GM19438 (cell line): ENCODE data around the gene GLRB.
"Not testable (repeated sequence)": the region's sequence is repeated elsewhere in the genome, so short reads cannot be mapped to it uniquely, and the experiment has no call there.

Source experiments
- ATAC-seq: cut with Tn5 transposase; IDR thresholded peaks from one replicate; pipeline ENCODE4 v1.9.1; 2021; ENCODE audit warnings: low read depth; ENCODE audit not compliant: unreplicated experiment

GLRB gene

GRCh38 chr4:157075811-157076577 is at the start of gene GLRB:
TSS of gene GLRB (plus strand) at chr4:157076150. CDS start at chr4:157078025, 1,875 bp downstream.
- ATAC-seq = no peak

- ATAC-seq = no peak
Measured at GRCh38 chr4:157035471-157035870, 40.5 kb upstream of the GLRB start.

DNA sequence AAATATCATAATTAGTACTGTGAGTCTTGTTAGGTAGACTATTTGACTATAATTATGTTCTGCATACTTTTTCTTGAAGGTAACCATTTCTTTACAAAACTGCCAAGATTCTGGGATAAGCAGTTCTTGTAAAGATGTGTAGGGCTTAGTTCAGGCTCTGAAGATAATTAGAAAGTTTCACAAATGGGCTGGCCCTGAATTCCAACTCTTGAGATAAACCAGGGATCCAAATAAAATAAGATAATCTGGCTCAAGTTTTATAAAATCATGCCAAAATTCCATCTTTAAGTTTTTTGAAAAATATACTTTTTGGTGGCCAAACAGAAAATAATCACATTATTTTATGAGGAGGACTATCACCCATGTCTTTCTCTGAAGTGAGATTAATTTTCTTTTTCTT is 35.5 kb upstream of the GLRB start:
- ATAC-seq = no peak

DNA sequence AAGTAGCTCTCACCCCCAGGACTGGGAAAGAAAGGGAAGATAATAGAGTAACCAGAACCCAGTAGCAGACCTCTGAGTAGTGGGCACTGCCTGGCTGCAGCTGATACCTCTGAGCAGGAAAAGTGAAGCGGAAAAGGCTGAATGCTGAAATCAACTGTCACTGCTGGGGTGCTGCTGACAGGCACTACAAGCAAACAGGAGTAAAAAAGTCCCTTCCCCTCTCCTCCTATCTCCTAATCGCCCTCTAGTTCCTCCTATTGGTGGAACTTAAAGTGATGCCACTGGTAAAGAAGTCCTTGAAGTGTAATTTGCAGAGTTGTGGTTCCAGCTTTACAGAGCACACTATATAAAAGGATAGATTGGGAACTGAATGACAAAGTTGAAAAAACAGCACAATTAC is 32.8 kb upstream of the GLRB start:
- ATAC-seq = no peak

DNA sequence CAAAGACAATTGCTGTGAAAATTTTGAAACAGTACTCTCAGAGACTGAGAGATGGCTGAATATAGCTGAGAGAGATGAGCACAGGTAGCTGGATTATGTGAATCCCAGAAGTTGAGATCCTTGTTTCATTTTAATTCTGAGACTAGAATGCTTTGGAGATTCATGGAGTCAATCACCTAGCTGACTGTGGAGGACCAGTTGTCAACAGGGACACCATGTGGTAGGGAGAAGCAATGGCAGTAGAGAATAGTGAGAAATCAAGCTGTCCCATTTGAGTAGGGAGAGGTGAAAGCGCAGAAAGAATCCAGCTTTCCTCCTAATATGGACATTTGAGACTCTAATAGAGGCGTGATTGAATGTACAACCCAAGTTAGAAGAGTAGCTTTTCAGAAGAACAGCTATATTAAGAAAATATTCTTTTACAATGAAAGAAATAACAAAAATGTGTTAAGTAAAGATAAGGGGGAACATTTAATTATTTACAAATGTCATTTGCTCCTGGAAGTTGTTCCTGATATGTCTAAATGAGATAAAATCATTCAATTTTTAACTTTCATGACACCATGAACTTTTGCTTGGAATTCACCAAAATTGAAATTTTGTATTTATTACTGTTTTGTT is 30.3 kb upstream of the GLRB start:
- ATAC-seq = peak; percentile 68

DNA sequence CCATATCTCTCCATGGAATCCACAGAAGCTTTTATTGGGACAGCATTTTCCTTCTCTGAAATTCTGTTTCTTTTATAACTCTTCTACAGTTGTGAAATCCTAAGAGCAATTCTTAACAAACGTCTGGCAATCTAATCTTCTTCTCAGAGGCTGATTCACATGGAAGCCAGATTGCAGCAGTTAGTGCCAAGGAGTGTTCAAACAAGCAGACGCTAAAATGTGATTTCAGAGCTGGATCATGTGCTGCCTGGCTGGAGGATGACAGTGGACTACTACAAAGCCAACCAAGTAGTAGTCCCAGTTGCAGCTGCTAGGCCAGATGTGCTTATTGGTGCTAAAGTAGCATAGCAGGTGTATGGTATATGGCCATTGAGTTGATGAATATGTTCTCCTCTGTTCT is 27.7 kb upstream of the GLRB start:
- ATAC-seq = no peak

- no peak for ATAC-seq
Measured at GRCh38 chr4:157050561-157050960, 25.4 kb upstream of the GLRB start.

DNA sequence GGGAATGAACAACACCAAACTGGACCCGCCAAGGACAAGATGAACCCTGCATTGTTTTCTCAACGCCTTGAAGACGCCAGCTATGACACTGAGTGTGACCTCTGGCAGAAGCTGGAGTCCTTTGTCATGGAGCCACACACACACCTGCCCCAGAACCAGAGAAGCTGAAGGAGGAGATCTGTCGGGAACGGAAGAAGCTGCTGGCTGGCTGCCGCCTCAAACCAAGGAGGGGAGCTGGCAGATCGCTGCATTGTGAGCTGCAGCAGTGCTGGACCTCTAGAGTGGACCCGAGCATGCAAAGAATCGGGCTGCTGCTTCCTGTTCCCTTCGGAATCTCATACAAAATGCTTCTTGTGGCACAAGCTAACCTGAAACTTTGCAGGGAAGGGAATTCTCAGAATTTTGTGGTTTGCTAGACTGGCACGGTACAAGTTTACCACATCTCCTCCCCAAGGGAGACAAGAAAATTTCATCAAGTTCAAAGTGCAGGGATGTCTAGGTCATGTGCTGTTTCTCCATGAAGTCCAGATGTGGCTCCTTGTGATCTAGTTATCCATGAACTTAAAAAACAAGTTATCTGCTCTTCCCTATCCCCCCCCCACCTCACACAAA is 23.4 kb upstream of the GLRB start:
- ATAC-seq = no peak

DNA sequence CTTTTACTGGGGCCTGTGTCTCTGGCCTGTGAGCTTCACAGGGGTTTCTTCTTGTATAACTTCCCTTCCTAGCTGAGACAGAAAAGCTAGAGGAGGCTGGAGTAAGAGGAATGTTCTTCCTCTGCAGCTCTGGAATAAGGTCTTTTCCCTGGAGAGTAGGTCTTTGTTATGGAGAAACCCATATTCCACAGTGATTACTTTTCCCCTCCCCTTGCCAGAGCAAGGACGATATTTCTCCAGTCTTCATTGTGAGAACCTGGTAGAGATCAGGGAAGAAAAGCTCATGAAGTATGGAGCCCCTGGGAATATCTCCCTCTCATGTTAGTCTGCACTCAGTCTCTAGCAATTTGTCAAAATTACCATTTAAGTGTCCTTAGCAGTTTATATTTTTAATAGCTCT is 18.7 kb upstream of the GLRB start:
- no peak for ATAC-seq

DNA sequence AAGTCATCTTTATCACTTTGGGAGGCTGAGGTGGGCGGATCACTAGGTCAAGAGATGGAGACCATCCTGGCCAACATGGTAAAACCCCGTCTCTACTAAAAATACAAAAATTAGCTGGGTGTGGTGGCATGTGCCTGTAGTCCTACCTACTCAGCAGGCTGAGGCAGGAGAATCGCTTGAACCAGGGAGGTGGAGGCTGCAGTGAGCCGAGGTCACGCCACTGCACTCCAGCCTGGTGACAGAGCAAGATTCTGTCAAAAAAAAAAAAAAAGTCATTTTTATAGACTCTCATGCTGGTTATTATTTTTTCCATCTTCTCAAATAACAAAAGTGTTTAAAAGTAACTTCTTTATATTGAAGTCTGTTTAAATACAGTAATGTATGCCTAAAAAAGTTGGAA is 17.1 kb upstream of the GLRB start:
- not testable (repeated sequence) for ATAC-seq

DNA sequence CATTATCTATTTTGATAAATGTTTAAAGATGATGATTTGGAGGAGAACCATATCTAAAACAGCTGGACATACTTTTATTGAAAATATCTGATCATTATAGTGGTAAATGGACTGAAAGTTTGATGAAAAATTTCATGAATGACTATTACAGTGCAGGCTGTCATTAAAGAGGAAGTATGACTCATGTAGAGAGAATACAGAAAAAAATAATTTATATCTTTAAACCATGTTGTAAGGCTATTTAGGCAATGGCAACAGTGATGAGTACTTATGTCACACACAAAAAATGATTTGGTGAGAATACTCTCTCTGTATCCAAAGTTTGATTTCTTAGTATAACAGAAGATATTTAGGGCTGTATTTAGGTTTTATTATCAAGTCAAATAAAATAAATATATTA is 3.9 kb upstream of the GLRB start:
- no peak for ATAC-seq

GRCh38 chr4:157075401-157075800 is 549 bp upstream of the GLRB start:
- no peak for ATAC-seq

- no peak for ATAC-seq
Measured at GRCh38 chr4:157076578-157076947, 613 bp downstream of the GLRB start.

DNA sequence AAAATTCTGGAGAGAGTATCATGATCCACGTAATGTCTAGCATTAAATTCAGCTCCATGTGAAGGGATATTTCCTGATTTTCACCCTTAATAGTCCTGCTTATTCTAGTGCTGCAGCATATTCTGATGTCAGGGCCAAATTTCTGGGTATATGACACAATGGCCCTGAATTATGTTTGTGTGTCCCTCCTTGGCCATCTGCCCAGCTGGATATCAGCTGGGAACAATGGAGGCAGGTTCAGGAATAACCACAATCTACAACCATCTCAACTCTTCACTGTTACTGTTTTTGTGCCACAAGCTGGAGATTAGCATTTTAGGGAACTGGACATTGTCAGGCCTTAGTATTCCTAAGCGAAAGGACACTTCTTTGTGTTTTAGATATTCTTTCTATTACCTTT is 3.5 kb downstream of the GLRB start:
- no peak for ATAC-seq

DNA sequence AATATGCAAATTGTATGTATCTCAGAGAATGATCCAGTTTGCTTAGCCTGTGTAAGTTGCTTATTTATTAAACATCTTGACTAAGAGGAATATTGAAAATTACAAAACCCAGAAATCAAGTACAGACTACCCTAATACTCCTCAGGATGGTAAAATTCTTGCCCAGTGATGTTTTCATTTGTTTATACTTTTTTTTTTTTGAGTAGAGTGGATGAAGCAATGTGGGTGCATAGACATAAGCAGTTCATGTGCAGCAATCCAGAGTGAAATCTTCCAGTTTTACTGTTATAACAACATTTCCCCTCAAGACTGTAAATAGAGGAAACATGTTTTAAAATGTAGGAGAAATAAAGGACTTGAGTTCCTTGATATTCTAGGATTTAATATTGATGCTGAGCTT is 4.7 kb downstream of the GLRB start:
- ATAC-seq = no peak

DNA sequence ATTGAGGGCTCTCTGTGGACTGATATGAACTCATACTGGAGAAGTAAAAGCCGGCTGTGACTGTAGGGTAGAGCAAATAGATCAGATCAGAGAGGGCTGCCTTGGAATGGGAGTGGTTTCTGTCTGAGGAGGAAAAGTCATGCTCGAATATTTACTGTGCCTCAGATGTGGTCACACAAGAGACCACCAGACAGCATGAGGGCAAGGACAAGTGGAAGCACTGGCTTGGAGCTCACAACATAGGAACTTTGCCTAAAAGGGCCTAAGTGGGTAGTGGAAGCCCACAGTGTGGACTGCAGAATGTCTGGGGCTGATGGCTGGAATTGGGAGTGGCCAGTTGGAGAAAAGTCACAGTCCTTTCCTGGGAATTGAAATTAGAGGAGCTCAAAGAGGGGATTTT is 19.8 kb downstream of the GLRB start:
- no peak for ATAC-seq

GRCh38 chr4:157096439-157096838 is 20.5 kb downstream of the GLRB start:
- ATAC-seq = no peak

DNA sequence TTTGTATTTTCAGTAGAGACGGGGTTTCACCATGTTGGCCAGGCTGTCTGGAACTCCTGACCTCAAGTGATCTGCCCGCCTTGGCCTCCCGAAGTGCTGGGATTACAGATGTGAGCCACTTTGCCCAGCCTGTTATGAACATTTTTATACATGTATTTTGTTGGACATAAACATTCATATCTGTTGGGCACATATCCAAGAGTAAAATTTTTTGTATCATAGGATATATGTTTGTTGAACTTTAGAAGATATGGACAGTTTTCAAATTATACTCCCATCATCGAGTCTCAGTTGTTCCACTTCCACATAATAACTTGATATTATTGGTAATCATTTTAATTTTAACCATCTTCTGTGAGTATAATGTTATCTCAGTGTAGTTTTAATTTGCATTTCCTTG is 23.6 kb downstream of the GLRB start:
- no peak for ATAC-seq

GRCh38 chr4:157104541-157104940 is 28.6 kb downstream of the GLRB start:
- no peak for ATAC-seq

GRCh38 chr4:157114671-157115070 is 38.7 kb downstream of the GLRB start:
- no peak for ATAC-seq

- no peak for ATAC-seq
Measured at GRCh38 chr4:157115613-157116335, 39.8 kb downstream of the GLRB start.
